ENCODE measurements around the gene CWC27.

DNA sequence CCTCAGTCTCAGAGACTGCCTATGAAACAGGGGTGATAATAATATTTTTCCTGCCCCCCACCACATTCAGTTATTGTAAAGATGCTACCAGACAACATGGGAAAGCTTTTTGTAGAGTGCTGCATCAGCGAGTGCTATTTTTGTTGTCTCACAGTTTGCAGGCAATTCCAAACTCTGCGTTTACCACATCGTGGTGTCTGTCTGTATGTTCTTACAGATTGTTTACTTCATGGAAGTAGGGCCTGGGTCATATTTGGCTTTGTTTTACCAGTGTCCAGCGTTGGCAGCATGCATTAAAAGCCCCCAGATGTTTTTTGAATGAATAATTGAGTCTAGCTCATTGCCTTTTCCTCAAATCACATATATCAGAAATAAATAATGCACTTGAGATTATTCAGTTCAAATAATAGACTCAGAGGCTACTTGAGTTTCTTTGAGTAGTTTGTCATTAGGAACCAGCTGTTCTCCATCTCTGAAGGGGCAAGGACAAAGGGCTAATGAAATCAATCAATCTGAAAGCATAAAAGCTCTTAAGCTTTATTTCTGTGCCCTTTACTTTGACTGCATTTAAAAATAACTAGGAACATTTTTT is 243.7 kb downstream of the CWC27 start:
- TF ChIP-seq, protein P1, sequence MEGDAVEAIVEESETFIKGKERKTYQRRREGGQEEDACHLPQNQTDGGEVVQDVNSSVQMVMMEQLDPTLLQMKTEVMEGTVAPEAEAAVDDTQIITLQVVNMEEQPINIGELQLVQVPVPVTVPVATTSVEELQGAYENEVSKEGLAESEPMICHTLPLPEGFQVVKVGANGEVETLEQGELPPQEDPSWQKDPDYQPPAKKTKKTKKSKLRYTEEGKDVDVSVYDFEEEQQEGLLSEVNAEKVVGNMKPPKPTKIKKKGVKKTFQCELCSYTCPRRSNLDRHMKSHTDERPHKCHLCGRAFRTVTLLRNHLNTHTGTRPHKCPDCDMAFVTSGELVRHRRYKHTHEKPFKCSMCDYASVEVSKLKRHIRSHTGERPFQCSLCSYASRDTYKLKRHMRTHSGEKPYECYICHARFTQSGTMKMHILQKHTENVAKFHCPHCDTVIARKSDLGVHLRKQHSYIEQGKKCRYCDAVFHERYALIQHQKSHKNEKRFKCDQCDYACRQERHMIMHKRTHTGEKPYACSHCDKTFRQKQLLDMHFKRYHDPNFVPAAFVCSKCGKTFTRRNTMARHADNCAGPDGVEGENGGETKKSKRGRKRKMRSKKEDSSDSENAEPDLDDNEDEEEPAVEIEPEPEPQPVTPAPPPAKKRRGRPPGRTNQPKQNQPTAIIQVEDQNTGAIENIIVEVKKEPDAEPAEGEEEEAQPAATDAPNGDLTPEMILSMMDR (IDR thresholded peaks at IDR 0.05; ENCODE audit: borderline replicate concordance, extremely low read depth, low read length, poor library complexity, severe bottlenecking): no peak
- no peak for TF ChIP-seq EZH2 (IDR thresholded peaks at IDR 0.05; ENCODE audit: borderline replicate concordance, low read depth, low read length, severe bottlenecking)

All from DND-41 (cell line).